ENCODE measurements around the gene TUBGCP5. TPM values are rescaled to one million over a fixed set of nuclear protein-coding genes. Genes with fewer than 3 reads are reported as not detected.

Gene TUBGCP5
- total and polyA plus RNA-seq, 2 donors (not counting 3 experiments of a cell fraction or from before 2014, with no cell fraction given), result 6.7 to 18.6 TPM

GRCh38 chr15:22959321-22960101 lies 79.9 kb downstream of the TUBGCP5 start:
- Histone ChIP-seq H3K27me3 (ENCODE audit: control insufficient read depth in 2 of 2, insufficient read depth in 2 of 2, low read length in 2 of 2) (no peaks in the 10 kb centered on the region), H3K4me2 (ENCODE audit: insufficient read depth, low read length) (no peak overlapping the region), H3K9me1 (replicated peaks; ENCODE audit: control insufficient read depth, extremely low read depth, insufficient read depth, low read length) (no peaks in the 10 kb centered on the region), H4K20me1 (replicated peaks; ENCODE audit: control insufficient read depth, extremely low read depth, insufficient read depth, low read length) (peaks cover 3% of the 10 kb centered on the region), H3K9ac (replicated peaks; ENCODE audit: extremely low read depth, insufficient read depth, low read length) (no peak overlapping the region), H3K27ac (ENCODE audit: insufficient read depth, low read depth, low read length) (no peak overlapping the region), H2AFZ (ENCODE audit: low read depth, low read length) (no peak overlapping the region), H3K4me3 (replicated peaks in 1 of 3; ENCODE audit: insufficient read depth in 1 of 3, low read depth in 1 of 3, low read length in 3 of 3) (no peak overlapping the region), H3K4me1 (ENCODE audit: control insufficient read depth, extremely low read depth, insufficient read depth, low read length) (peaks cover 34% of the 10 kb centered on the region), H3K9me3 (replicated peaks; ENCODE audit: control insufficient read depth, insufficient read depth, low read length) (no peaks in the 10 kb centered on the region), H3K79me2 (ENCODE audit: control insufficient read depth, insufficient read depth, low read length) (peaks cover 79% of the 10 kb centered on the region), H3K36me3 (ENCODE audit: control insufficient read depth in 2 of 2, extremely low read depth in 1 of 2, insufficient read depth in 2 of 2, low read length in 2 of 2) (no peaks in the 10 kb centered on the region)
- FAIRE-seq (no peak), DNase-seq (ENCODE audit: low read depth, low spot score) (no peak)
- TF ChIP-seq JUN (IDR thresholded peaks at IDR 0.05; ENCODE audit: borderline replicate concordance, insufficient read depth, insufficient read length, low read depth) (no peak), POLR2A (IDR thresholded peaks at IDR 0.05; ENCODE audit: low read depth, low read length) (no peak), GATA2 (IDR thresholded peaks at IDR 0.05; ENCODE audit: insufficient read depth, insufficient read length, low read depth, low read length) (no peak), POLR2AphosphoS5 (IDR thresholded peaks at IDR 0.05; ENCODE audit: insufficient read depth, low read depth, low read length) (no peak), EZH2 (IDR thresholded peaks at IDR 0.05; ENCODE audit: borderline replicate concordance, low read depth, low read length, severe bottlenecking) (no peak), FOS (IDR thresholded peaks at IDR 0.05; ENCODE audit: borderline replicate concordance, insufficient read depth, low read length) (no peak), MYC (IDR thresholded peaks at IDR 0.05; ENCODE audit: low read depth, low read length) (no peak)
- TF ChIP-seq, protein P1, sequence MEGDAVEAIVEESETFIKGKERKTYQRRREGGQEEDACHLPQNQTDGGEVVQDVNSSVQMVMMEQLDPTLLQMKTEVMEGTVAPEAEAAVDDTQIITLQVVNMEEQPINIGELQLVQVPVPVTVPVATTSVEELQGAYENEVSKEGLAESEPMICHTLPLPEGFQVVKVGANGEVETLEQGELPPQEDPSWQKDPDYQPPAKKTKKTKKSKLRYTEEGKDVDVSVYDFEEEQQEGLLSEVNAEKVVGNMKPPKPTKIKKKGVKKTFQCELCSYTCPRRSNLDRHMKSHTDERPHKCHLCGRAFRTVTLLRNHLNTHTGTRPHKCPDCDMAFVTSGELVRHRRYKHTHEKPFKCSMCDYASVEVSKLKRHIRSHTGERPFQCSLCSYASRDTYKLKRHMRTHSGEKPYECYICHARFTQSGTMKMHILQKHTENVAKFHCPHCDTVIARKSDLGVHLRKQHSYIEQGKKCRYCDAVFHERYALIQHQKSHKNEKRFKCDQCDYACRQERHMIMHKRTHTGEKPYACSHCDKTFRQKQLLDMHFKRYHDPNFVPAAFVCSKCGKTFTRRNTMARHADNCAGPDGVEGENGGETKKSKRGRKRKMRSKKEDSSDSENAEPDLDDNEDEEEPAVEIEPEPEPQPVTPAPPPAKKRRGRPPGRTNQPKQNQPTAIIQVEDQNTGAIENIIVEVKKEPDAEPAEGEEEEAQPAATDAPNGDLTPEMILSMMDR (IDR thresholded peaks at IDR 0.05; ENCODE audit: extremely low read depth in 1 of 2, insufficient read depth in 1 of 2, low read depth in 1 of 2, low read length in 2 of 2), result no peak
- TF ChIP-seq, protein P2, sequence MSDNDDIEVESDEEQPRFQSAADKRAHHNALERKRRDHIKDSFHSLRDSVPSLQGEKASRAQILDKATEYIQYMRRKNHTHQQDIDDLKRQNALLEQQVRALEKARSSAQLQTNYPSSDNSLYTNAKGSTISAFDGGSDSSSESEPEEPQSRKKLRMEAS (IDR thresholded peaks at IDR 0.05; ENCODE audit: insufficient read depth, insufficient read length), result no peak
- CTCF ChIA-PET, result no interaction called here
- intact Hi-C loops (cut with micrococcal nuclease) (loop anchor here (5.0 kb wide), 1 partner anchor 37 kb away; no protein-coding TSS in a partner anchor), dilution Hi-C loops (cut with MboI; ENCODE audit: extremely low pct_ligation_motif_present, low sequenced_read_pairs) (no loop called here)
- BruUV-seq (replicated peaks), result no TSS peak
- POLR2A ChIA-PET, result no interaction called here
